ENCODE measurements around the gene DPP6. TPM values are rescaled to one million over a fixed set of nuclear protein-coding genes. Genes with fewer than 3 reads are reported as not detected.

The DPP6 gene
- total RNA-seq, 1 donor from 2014 or later = 0.39 TPM

DNA sequence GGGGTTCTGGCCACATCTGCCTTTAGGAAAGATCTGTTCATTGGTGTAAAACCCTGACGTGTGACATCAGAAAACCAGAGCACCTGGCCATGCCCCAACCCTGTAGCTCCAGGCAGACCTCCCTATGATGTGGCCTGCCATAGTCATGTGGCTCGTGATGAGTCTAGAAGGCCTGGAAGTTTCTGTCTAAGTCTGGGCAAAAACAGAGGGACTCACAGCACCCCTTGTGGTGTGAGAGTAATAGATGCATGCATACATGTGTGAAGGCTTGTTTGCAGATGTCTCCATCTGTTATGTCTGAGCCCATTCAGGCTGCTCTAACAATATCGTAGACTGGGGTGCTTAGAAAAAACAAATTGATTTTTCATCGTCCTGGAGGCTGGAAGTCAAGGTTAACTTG, 641.5 kb downstream of the DPP6 start:
- no peak for DNase-seq (ENCODE audit: low spot score)
- Histone ChIP-seq H3K9ac (no peak overlapping the region), H3F3A (ENCODE audit: low read depth) (no peaks in the 10 kb centered on the region), H3K4me3 (no peak overlapping the region), H3K4me1 (no peaks in the 10 kb centered on the region), H3K79me2 (ENCODE audit: low read depth) (no peaks in the 10 kb centered on the region), H3K36me3 (no peaks in the 10 kb centered on the region), H3K27me3 (no peaks in the 10 kb centered on the region), H3K4me2 (no peak overlapping the region), H2AFZ (replicated peaks) (no peak overlapping the region), H3K27ac (no peak overlapping the region), H4K20me1 (ENCODE audit: low read depth) (no peaks in the 10 kb centered on the region), H3K9me3 (ENCODE audit: low read depth) (no peaks in the 10 kb centered on the region)
- Mint-ChIP-seq H3K9me3 (no peaks in the 10 kb centered on the region), H3K27me3 (ENCODE audit: insufficient read depth, low read depth) (peaks cover 2% of the 10 kb centered on the region), H3K4me3 (no peak overlapping the region), H3K4me1 (no peaks in the 10 kb centered on the region), H3K27ac (no peak overlapping the region), H3K36me3 (no peaks in the 10 kb centered on the region)
- TF ChIP-seq CTCF (IDR thresholded peaks at IDR 0.05) (peak; percentile 5), EZH2phosphoT487 (IDR thresholded peaks at IDR 0.05) (no peak)

DNA sequence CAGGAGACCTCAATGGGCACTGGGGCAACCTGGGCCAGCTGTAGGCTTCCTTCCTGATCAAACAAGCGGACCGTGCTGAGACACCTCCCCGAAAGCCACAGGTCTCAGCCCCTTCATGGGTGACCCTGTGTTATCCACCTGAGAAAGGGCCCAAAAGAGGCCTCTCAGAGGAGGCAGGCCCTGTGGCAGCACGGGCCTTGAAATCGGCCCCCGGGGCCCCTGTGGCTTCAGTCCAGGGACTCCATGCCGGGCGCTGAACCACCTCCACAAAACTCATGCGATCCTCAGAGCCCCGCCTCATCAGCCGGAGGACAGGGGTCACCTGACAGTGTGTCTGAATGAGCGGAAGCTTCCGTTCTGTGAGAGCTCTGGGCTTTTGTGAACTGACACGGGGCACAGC, 643.6 kb downstream of the DPP6 start:
- Histone ChIP-seq H3K27ac (no peak overlapping the region), H3K9me3 (ENCODE audit: low read depth) (no peaks in the 10 kb centered on the region), H3K4me2 (no peak overlapping the region), H3F3A (ENCODE audit: low read depth) (no peaks in the 10 kb centered on the region), H3K79me2 (ENCODE audit: low read depth) (no peaks in the 10 kb centered on the region), H3K27me3 (no peaks in the 10 kb centered on the region), H3K36me3 (no peaks in the 10 kb centered on the region), H3K9ac (no peak overlapping the region), H3K4me1 (no peaks in the 10 kb centered on the region), H2AFZ (replicated peaks) (no peak overlapping the region), H4K20me1 (ENCODE audit: low read depth) (no peaks in the 10 kb centered on the region), H3K4me3 (no peak overlapping the region)
- Mint-ChIP-seq H3K36me3 (no peaks in the 10 kb centered on the region), H3K27me3 (ENCODE audit: insufficient read depth, low read depth) (peaks cover 2% of the 10 kb centered on the region), H3K4me1 (no peaks in the 10 kb centered on the region), H3K9me3 (no peaks in the 10 kb centered on the region), H3K4me3 (no peak overlapping the region), H3K27ac (no peak overlapping the region)
- TF ChIP-seq EZH2 (IDR thresholded peaks at IDR 0.05) (no peak), CTCF (IDR thresholded peaks at IDR 0.05) (no peak), EZH2phosphoT487 (IDR thresholded peaks at IDR 0.05) (no peak)
- DNase-seq (ENCODE audit: low spot score) = no peak

DNA sequence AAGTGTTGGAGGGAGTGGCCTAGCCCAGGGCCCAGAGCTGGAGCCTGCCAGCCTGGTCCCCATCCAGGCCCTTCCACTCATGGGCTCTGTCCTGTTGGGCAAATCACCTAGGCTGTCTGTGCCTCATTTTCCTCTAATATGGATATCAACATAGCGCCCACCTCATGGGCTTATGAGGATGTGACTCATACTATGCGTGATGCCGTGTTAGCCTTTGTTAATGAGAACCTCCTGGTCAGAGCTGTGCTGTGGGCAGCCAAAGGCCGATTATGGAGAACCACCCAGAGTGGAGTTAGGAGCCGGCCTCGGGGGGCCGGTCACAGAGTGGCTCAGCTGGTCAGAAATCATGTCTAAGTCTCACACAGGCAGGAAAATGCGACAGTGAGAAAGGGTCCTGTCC, 644.4 kb downstream of the DPP6 start:
- Mint-ChIP-seq H3K4me3 (no peak overlapping the region), H3K9me3 (no peaks in the 10 kb centered on the region), H3K36me3 (no peaks in the 10 kb centered on the region), H3K4me1 (no peaks in the 10 kb centered on the region), H3K27ac (no peak overlapping the region), H3K27me3 (ENCODE audit: insufficient read depth, low read depth) (peaks cover 2% of the 10 kb centered on the region)
- Histone ChIP-seq H3K9me3 (ENCODE audit: low read depth) (no peaks in the 10 kb centered on the region), H2AFZ (replicated peaks) (no peak overlapping the region), H3K9ac (no peak overlapping the region), H3K27me3 (no peaks in the 10 kb centered on the region), H3K4me2 (no peak overlapping the region), H3K27ac (no peak overlapping the region), H3K79me2 (ENCODE audit: low read depth) (no peaks in the 10 kb centered on the region), H3F3A (ENCODE audit: low read depth) (no peaks in the 10 kb centered on the region), H3K36me3 (no peaks in the 10 kb centered on the region), H3K4me3 (no peak overlapping the region), H3K4me1 (no peaks in the 10 kb centered on the region), H4K20me1 (ENCODE audit: low read depth) (no peaks in the 10 kb centered on the region)
- DNase-seq (ENCODE audit: low spot score) = no peak
- TF ChIP-seq EZH2phosphoT487 (IDR thresholded peaks at IDR 0.05) = no peak
- TF ChIP-seq EZH2 (IDR thresholded peaks at IDR 0.05) = no peak
- no peak for TF ChIP-seq CTCF (IDR thresholded peaks at IDR 0.05)

Measured in neural progenitor cell (in vitro differentiated cells).